H1 (cell line): Measurements from ENCODE around the gene VWA2. TPM values are rescaled to one million over a fixed set of nuclear protein-coding genes. Genes with fewer than 3 reads are reported as not detected.

ENCODE experiments used
- CHD1 ChIP-seq: IDR thresholded peaks from 2 replicates; pipeline ENCODE4 v1.6.1; 2012; ENCODE audit warnings: low read depth, low read length, improper control_type of control experiment
- NANOG ChIP-seq: IDR thresholded peaks from 2 replicates; pipeline ENCODE4 v1.6.1; 2011; ENCODE audit warnings: low read length, low read depth, mild to moderate bottlenecking, inconsistent platforms; ENCODE audit not compliant: insufficient read depth, poor library complexity, severe bottlenecking
- polyA plus RNA-seq, 7 experiments: library from polyadenylated mRNA; depleted of rRNA in 3 of 7; stranded (reverse) in 5 of 7; unstranded in 2 of 7; fragments of >200 nt in 5 of 7; fragments of 200-250 nt in 2 of 7; gene quantifications; 1 replicate in 5 of 7; 2 replicates in 1 of 7; 4 replicates in 1 of 7; pipeline versions ENCODE4 v1.2.1 to v1.2.3, GENCODE V29; 2011 to 2013; ENCODE audit warnings: missing spikeins in 2 of 7, mixed read lengths in 2 of 7
- total RNA-seq: library from RNA; stranded (reverse); fragmentation: NEBNext Ultra II Directional; extraction: Animal tissue kit (Norgen Biotek cat#: 25700); gene quantifications from 2 replicates; pipeline ENCODE4 v1.2.1, GENCODE V29; 2021

VWA2 gene
- total and polyA plus RNA-seq, 2 of the 8 experiments (the other 6 are each of a cell fraction or from before 2014, with no cell fraction given) = 2.8 to 2.9 TPM

- TF ChIP-seq NANOG (no peak), CHD1 (no peak)
Observed at GRCh38 chr10:114305521-114305925, 66.5 kb downstream of the VWA2 start (continued).
